Gastrocnemius medialis (tissue), 4 donors: ENCODE results near the gene CAMK2D. TPM values are rescaled to one million over a fixed set of nuclear protein-coding genes. Genes with fewer than 3 reads are reported as not detected.

Source experiments
- ATAC-seq, 2 donors: fragments of 150-250 bp; one replicate each; pipeline ENCODE4 v1.9.1; 2016
- DNase-seq, 2 donors: peaks; one replicate each; pipeline ENCODE4 v3.0.0-alpha.2; 2019
- H3K27ac ChIP-seq, 4 donors: fragments of 200-600 bp; sonication (generic); 1 replicate in 1 of 4; 2 replicates in 3 of 4; pipeline ENCODE4 v1.5.1; 2016 to 2018; ENCODE audit warnings: mild to moderate bottlenecking in 2 of 4, moderate library complexity in 1 of 4
- H3K27me3 ChIP-seq, 3 donors: fragments of 200-600 bp; sonication (generic) in 2 of 3; 1 replicate in 1 of 3; 2 replicates in 2 of 3; pipeline versions ENCODE4 v1.5.1 to v1.6.0; 2016 to 2019; ENCODE audit warnings: mild to moderate bottlenecking in 1 of 3, moderate library complexity in 1 of 3
- H3K36me3 ChIP-seq, 2 donors: fragments of 200-600 bp; sonication (generic) in 1 of 2; one replicate each; pipeline ENCODE4 v1.5.1; 2017 to 2018
- H3K4me1 ChIP-seq, 2 donors: fragments of 200-600 bp; sonication (generic) in 1 of 2; one replicate each; pipeline ENCODE4 v1.5.1; 2016 to 2017; ENCODE audit warnings: mild to moderate bottlenecking in 2 of 2
- H3K4me3 ChIP-seq, 4 donors: fragments of 200-600 bp; sonication (generic) in 3 of 4; 1 replicate in 1 of 4; 2 replicates in 3 of 4; pipeline ENCODE4 v1.5.1; 2016 to 2019; ENCODE audit warnings: mild to moderate bottlenecking in 2 of 4
- H3K9me3 ChIP-seq, 3 donors: fragments of 200-600 bp; sonication (generic) in 2 of 3; 1 replicate in 1 of 3; 2 replicates in 2 of 3; pipeline ENCODE4 v1.5.1; 2016 to 2019
- POLR2A ChIP-seq, 2 donors: fragments of 450-650 bp; IDR thresholded peaks; one replicate each; pipeline ENCODE4 v1.6.1; 2017; ENCODE audit warnings: antibody characterized with exemption in 2 of 2, mild to moderate bottlenecking in 2 of 2, moderate library complexity in 2 of 2
- in situ Hi-C, 4 donors: fragments of 200-750 bp; cut with MboI; loops; one replicate each; pipeline versions ENCODE4 v1.15.0 to v1.8.0; 2017; ENCODE audit warnings: low sequenced_read_pairs in 4 of 4
- intact Hi-C: fragments of 100-400 bp; cut with DNase I; formaldehyde crosslinking; loops from one replicate; pipeline ENCODE4 v1.15.1; 2023; ENCODE audit warnings: low total_unique reads
- total RNA-seq, 4 donors: library from RNA; depleted of rRNA; stranded (reverse); fragments of >200 nt; gene quantifications; one replicate each; pipeline versions ENCODE4 v1.1.0 to v1.2.3, GENCODE V29; 2016
- TF ChIP-seq, protein P1 (sequence below), 5 experiments: fragments of 450-650 bp in 3 of 5; fragments of 200-600 bp in 2 of 5; sonication (generic) in 2 of 5; IDR thresholded peaks in 4 of 5; conservative IDR thresholded peaks in 1 of 5; 1 replicate in 4 of 5; 2 replicates in 1 of 5; pipeline ENCODE4 v1.5.1; 2016 to 2019; ENCODE audit warnings: antibody characterized with exemption in 5 of 5, mild to moderate bottlenecking in 3 of 5, moderate library complexity in 3 of 5

Gene CAMK2D
- total RNA-seq, 4 donors from 2014 or later, result 73.2 to 149 (median 119) TPM

DNA sequence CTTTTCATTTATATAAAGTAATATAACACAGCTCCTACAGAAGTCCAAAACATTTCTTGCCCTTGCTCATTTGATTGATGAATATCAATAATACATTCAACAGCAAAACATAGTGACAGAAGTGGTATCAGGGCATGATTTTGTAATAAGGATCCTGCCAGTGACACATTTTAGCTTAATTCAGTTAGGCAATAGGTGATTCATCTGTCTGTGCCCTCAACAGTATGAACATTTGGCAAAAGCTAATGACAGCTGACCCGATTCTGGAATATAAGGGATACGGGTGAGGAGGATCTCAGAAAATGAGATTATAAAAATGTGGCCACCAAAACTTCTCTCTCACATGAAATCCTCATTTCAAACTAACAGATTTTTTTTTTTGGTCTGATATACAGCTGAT, 294.0 kb downstream of the CAMK2D start:
- DNase-seq (peak in 1 of 2 donors; percentile 54), ATAC-seq (peak; percentile 82 to 83)
- Histone ChIP-seq H3K9me3 (no peaks in the 10 kb centered on the region), H3K27me3 (no peaks in the 10 kb centered on the region), H3K4me3 (peak overlapping the region; percentile 4 to 40 (median 28)), H3K27ac (peak overlapping the region; percentile 86 to 96 (median 94)), H3K4me1 (peaks cover 34 to 49% of the 10 kb centered on the region in 2 donors), H3K36me3 (peaks cover 0 to 16% of the 10 kb centered on the region in 2 donors)
- no peak for TF ChIP-seq POLR2A (IDR thresholded peaks at IDR 0.05)
- TF ChIP-seq, protein P1, sequence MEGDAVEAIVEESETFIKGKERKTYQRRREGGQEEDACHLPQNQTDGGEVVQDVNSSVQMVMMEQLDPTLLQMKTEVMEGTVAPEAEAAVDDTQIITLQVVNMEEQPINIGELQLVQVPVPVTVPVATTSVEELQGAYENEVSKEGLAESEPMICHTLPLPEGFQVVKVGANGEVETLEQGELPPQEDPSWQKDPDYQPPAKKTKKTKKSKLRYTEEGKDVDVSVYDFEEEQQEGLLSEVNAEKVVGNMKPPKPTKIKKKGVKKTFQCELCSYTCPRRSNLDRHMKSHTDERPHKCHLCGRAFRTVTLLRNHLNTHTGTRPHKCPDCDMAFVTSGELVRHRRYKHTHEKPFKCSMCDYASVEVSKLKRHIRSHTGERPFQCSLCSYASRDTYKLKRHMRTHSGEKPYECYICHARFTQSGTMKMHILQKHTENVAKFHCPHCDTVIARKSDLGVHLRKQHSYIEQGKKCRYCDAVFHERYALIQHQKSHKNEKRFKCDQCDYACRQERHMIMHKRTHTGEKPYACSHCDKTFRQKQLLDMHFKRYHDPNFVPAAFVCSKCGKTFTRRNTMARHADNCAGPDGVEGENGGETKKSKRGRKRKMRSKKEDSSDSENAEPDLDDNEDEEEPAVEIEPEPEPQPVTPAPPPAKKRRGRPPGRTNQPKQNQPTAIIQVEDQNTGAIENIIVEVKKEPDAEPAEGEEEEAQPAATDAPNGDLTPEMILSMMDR (IDR thresholded peaks at IDR 0.05 in 4 of 5, conservative IDR thresholded peaks at IDR 0.05 in 1 of 5), result no peak
- in situ Hi-C loops (no loop called here), intact Hi-C loops (loop anchor here (2.0 to 10.0 kb wide), 3 partner anchors 23 to 295 kb away; partner anchors contain the start of gene CAMK2D)

GRCh38 chr4:113462286-113462685, 299.3 kb downstream of the CAMK2D start:
- intact Hi-C loops (loop anchor here (10.0 kb wide), 1 partner anchor 243 kb away; no protein-coding TSS in a partner anchor), in situ Hi-C loops (no loop called here)
- no peak for TF ChIP-seq POLR2A (IDR thresholded peaks at IDR 0.05)
- TF ChIP-seq, protein P1 (IDR thresholded peaks at IDR 0.05 in 4 of 5, conservative IDR thresholded peaks at IDR 0.05 in 1 of 5), result no peak
- Histone ChIP-seq H3K27ac (peak overlapping the region in 1 of 4 donors; percentile 27), H3K27me3 (no peaks in the 10 kb centered on the region), H3K4me1 (peaks cover 7 to 10% of the 10 kb centered on the region in 2 donors), H3K9me3 (no peaks in the 10 kb centered on the region), H3K4me3 (no peak overlapping the region), H3K36me3 (peaks cover 0 to 38% of the 10 kb centered on the region in 2 donors)
- ATAC-seq (no peak), DNase-seq (no peak)

- ATAC-seq (no peak), DNase-seq (no peak)
- no peak for TF ChIP-seq POLR2A (IDR thresholded peaks at IDR 0.05)
- TF ChIP-seq, protein P1 (IDR thresholded peaks at IDR 0.05 in 4 of 5, conservative IDR thresholded peaks at IDR 0.05 in 1 of 5), result no peak
- Histone ChIP-seq H3K36me3 (peaks cover 0 to 48% of the 10 kb centered on the region in 2 donors), H3K27ac (peak overlapping the region in 1 of 4 donors; percentile 2), H3K4me3 (no peak overlapping the region), H3K4me1 (peaks cover 0 to 7% of the 10 kb centered on the region in 2 donors), H3K27me3 (no peaks in the 10 kb centered on the region), H3K9me3 (no peaks in the 10 kb centered on the region)
- in situ Hi-C loops, result no loop called here
- intact Hi-C loops, result loop anchor here (10.0 kb wide), 1 partner anchor 244 kb away; no protein-coding TSS in a partner anchor
Observed at GRCh38 chr4:113461281-113461680, 300.3 kb downstream of the CAMK2D start.

GRCh38 chr4:113457886-113458285, 303.7 kb downstream of the CAMK2D start:
- DNase-seq, result no peak
- Histone ChIP-seq H3K4me3 (no peak overlapping the region), H3K36me3 (peaks cover 0 to 34% of the 10 kb centered on the region in 2 donors), H3K4me1 (peaks cover 6 to 7% of the 10 kb centered on the region in 2 donors), H3K27me3 (no peaks in the 10 kb centered on the region), H3K9me3 (no peaks in the 10 kb centered on the region), H3K27ac (peak overlapping the region in 3 of 4 donors; percentile 37 to 52 (median 37))
- intact Hi-C loops, result no loop called here
- peak in 1 of 2 donors; percentile 53 for ATAC-seq
- in situ Hi-C loops, result no loop called here
- TF ChIP-seq, protein P1 (IDR thresholded peaks at IDR 0.05 in 4 of 5, conservative IDR thresholded peaks at IDR 0.05 in 1 of 5), result no peak
- TF ChIP-seq POLR2A (IDR thresholded peaks at IDR 0.05), result no peak
